ENCODE measurements around the gene NCKAP5. TPM values are rescaled to one million over a fixed set of nuclear protein-coding genes. Genes with fewer than 3 reads are reported as not detected.

The NCKAP5 gene
- total RNA-seq, 1 experiment from 2014 or later, result not detected

GRCh38 chr2:133252780-133253355 lies 315.4 kb downstream of the NCKAP5 start:
- H3K9me3 ChIP-seq (replicated peaks), result no peaks in the 10 kb centered on the region
- no peaks in the 10 kb centered on the region for H3K27me3 ChIP-seq
- H3K27ac ChIP-seq, result no peak overlapping the region
- no peaks in the 10 kb centered on the region for H3K4me1 ChIP-seq
- H3K4me3 ChIP-seq, result no peak overlapping the region
- no peak for DNase-seq
- no peaks in the 10 kb centered on the region for H3K36me3 ChIP-seq

GRCh38 chr2:133249362-133249761 lies 318.9 kb downstream of the NCKAP5 start:
- Histone ChIP-seq H3K27me3 (no peaks in the 10 kb centered on the region), H3K9me3 (replicated peaks) (no peaks in the 10 kb centered on the region), H3K4me3 (no peak overlapping the region), H3K36me3 (no peaks in the 10 kb centered on the region), H3K27ac (no peak overlapping the region), H3K4me1 (no peaks in the 10 kb centered on the region)
- DNase-seq, result no peak

- Histone ChIP-seq H3K27me3 (no peaks in the 10 kb centered on the region), H3K4me3 (no peak overlapping the region), H3K36me3 (no peaks in the 10 kb centered on the region), H3K27ac (no peak overlapping the region), H3K4me1 (no peaks in the 10 kb centered on the region), H3K9me3 (replicated peaks) (no peaks in the 10 kb centered on the region)
- no peak for DNase-seq
Observed at GRCh38 chr2:133248264-133248663, 320.0 kb downstream of the NCKAP5 start.

- Histone ChIP-seq H3K27ac (no peak overlapping the region), H3K36me3 (no peaks in the 10 kb centered on the region), H3K9me3 (replicated peaks) (no peaks in the 10 kb centered on the region), H3K4me3 (no peak overlapping the region), H3K27me3 (no peaks in the 10 kb centered on the region), H3K4me1 (no peaks in the 10 kb centered on the region)
- peak in 1 of 2 experiments; percentile 14 for DNase-seq
Observed at GRCh38 chr2:133247631-133248030, 320.6 kb downstream of the NCKAP5 start.

- H3K27ac ChIP-seq, result no peak overlapping the region
- no peaks in the 10 kb centered on the region for H3K4me1 ChIP-seq
- no peaks in the 10 kb centered on the region for H3K36me3 ChIP-seq
- no peaks in the 10 kb centered on the region for H3K27me3 ChIP-seq
- no peak for DNase-seq
- H3K9me3 ChIP-seq (replicated peaks), result no peaks in the 10 kb centered on the region
- H3K4me3 ChIP-seq, result no peak overlapping the region
Observed at GRCh38 chr2:133241224-133241571, 327.1 kb downstream of the NCKAP5 start.

GRCh38 chr2:133240491-133241223 lies 327.6 kb downstream of the NCKAP5 start:
- no peaks in the 10 kb centered on the region for H3K36me3 ChIP-seq
- H3K9me3 ChIP-seq (replicated peaks), result no peaks in the 10 kb centered on the region
- H3K27me3 ChIP-seq, result no peaks in the 10 kb centered on the region
- no peak overlapping the region for H3K27ac ChIP-seq
- H3K4me3 ChIP-seq, result no peak overlapping the region
- no peak for DNase-seq
- no peaks in the 10 kb centered on the region for H3K4me1 ChIP-seq

GRCh38 chr2:133235968-133236367 lies 332.3 kb downstream of the NCKAP5 start:
- no peaks in the 10 kb centered on the region for H3K4me1 ChIP-seq
- H3K27ac ChIP-seq, result no peak overlapping the region
- no peak overlapping the region for H3K4me3 ChIP-seq
- DNase-seq, result no peak
- no peaks in the 10 kb centered on the region for H3K27me3 ChIP-seq
- no peaks in the 10 kb centered on the region for H3K36me3 ChIP-seq
- H3K9me3 ChIP-seq (replicated peaks), result no peaks in the 10 kb centered on the region

GRCh38 chr2:133232556-133232955 lies 335.7 kb downstream of the NCKAP5 start:
- no peak for DNase-seq
- Histone ChIP-seq H3K9me3 (replicated peaks) (no peaks in the 10 kb centered on the region), H3K36me3 (no peaks in the 10 kb centered on the region), H3K4me3 (no peak overlapping the region), H3K4me1 (no peaks in the 10 kb centered on the region), H3K27me3 (no peaks in the 10 kb centered on the region), H3K27ac (no peak overlapping the region)

- Histone ChIP-seq H3K4me3 (no peak overlapping the region), H3K4me1 (no peaks in the 10 kb centered on the region), H3K27ac (no peak overlapping the region), H3K36me3 (no peaks in the 10 kb centered on the region), H3K27me3 (no peaks in the 10 kb centered on the region), H3K9me3 (replicated peaks) (no peaks in the 10 kb centered on the region)
- no peak for DNase-seq
Observed at GRCh38 chr2:133231264-133231663, 337.0 kb downstream of the NCKAP5 start.

- no peak overlapping the region for H3K4me3 ChIP-seq
- H3K27ac ChIP-seq, result no peak overlapping the region
- H3K36me3 ChIP-seq, result no peaks in the 10 kb centered on the region
- no peak for DNase-seq
- H3K27me3 ChIP-seq, result no peaks in the 10 kb centered on the region
- no peaks in the 10 kb centered on the region for H3K9me3 ChIP-seq (replicated peaks)
- H3K4me1 ChIP-seq, result no peaks in the 10 kb centered on the region
Observed at GRCh38 chr2:133229974-133230373, 338.3 kb downstream of the NCKAP5 start.

- DNase-seq, result peak in 1 of 2 experiments; percentile 1
- Histone ChIP-seq H3K4me3 (no peak overlapping the region), H3K9me3 (replicated peaks) (no peaks in the 10 kb centered on the region), H3K36me3 (no peaks in the 10 kb centered on the region), H3K27ac (no peak overlapping the region), H3K27me3 (no peaks in the 10 kb centered on the region), H3K4me1 (no peaks in the 10 kb centered on the region)
Observed at GRCh38 chr2:133223226-133223625, 345.0 kb downstream of the NCKAP5 start.

- Histone ChIP-seq H3K4me1 (no peaks in the 10 kb centered on the region), H3K4me3 (no peak overlapping the region)
Observed at GRCh38 chr2:133221398-133221797, 346.9 kb downstream of the NCKAP5 start.

GRCh38 chr2:133218204-133218603 lies 350.1 kb downstream of the NCKAP5 start:
- no peaks in the 10 kb centered on the region for H3K9me3 ChIP-seq (replicated peaks)
- no peak overlapping the region for H3K27ac ChIP-seq
- no peaks in the 10 kb centered on the region for H3K4me1 ChIP-seq
- H3K4me3 ChIP-seq, result no peak overlapping the region
- no peak for DNase-seq
- no peaks in the 10 kb centered on the region for H3K36me3 ChIP-seq
- no peaks in the 10 kb centered on the region for H3K27me3 ChIP-seq

More at GRCh38 chr2:133221398-133221797, 346.9 kb downstream of the NCKAP5 start:
- H3K9me3 ChIP-seq (replicated peaks), result no peaks in the 10 kb centered on the region
- H3K27me3 ChIP-seq, result no peaks in the 10 kb centered on the region
- DNase-seq, result no peak
- no peaks in the 10 kb centered on the region for H3K36me3 ChIP-seq
- H3K27ac ChIP-seq, result no peak overlapping the region

- H3K4me1 ChIP-seq, result no peaks in the 10 kb centered on the region
- no peaks in the 10 kb centered on the region for H3K36me3 ChIP-seq
- no peak for DNase-seq
- no peaks in the 10 kb centered on the region for H3K9me3 ChIP-seq (replicated peaks)
- H3K4me3 ChIP-seq, result no peak overlapping the region
- no peaks in the 10 kb centered on the region for H3K27me3 ChIP-seq
- no peak overlapping the region for H3K27ac ChIP-seq
Observed at GRCh38 chr2:133215477-133215876, 352.8 kb downstream of the NCKAP5 start.

- Histone ChIP-seq H3K4me1 (no peaks in the 10 kb centered on the region), H3K27ac (no peak overlapping the region), H3K9me3 (replicated peaks) (no peaks in the 10 kb centered on the region), H3K36me3 (no peaks in the 10 kb centered on the region), H3K27me3 (no peaks in the 10 kb centered on the region), H3K4me3 (no peak overlapping the region)
- DNase-seq, result no peak
Observed at GRCh38 chr2:133213651-133214050, 354.6 kb downstream of the NCKAP5 start.

GRCh38 chr2:133209325-133209724 lies 358.9 kb downstream of the NCKAP5 start:
- Histone ChIP-seq H3K4me3 (no peak overlapping the region), H3K4me1 (no peaks in the 10 kb centered on the region), H3K27ac (no peak overlapping the region), H3K9me3 (replicated peaks) (no peaks in the 10 kb centered on the region), H3K27me3 (no peaks in the 10 kb centered on the region), H3K36me3 (no peaks in the 10 kb centered on the region)
- DNase-seq, result no peak

Data from SJCRH30 (cell line).